Embryonic facial prominence (tissue), 1 donor: Measurements from ENCODE around the gene STYXL1.
"Not testable (repeated sequence)": the region's sequence is repeated elsewhere in the genome, so short reads cannot be mapped to it uniquely, and the experiment has no call there.

Source experiments
- DNase-seq: peaks from one replicate; pipeline ENCODE4 v3.0.0-alpha.2; 2016; ENCODE audit errors: extremely low spot score

STYXL1 gene

GRCh38 chr7:76047811-76048667 lies at the start of gene STYXL1, which contains the start of gene MDH2:
Gene STYXL1, minus strand, starts transcription at chr7:76048000. Its CDS starts 17,477 bp downstream, at chr7:76030523.
Gene MDH2, plus strand, starts transcription at chr7:76048106. Its CDS starts 55 bp downstream, at chr7:76048161.
- peak; percentile 76 for DNase-seq

- DNase-seq: no peak
These were observed 48.1 kb upstream of the STYXL1 start for GRCh38 chr7:76095908-76096307.

- not testable (repeated sequence) for DNase-seq
These were observed 46.5 kb upstream of the STYXL1 start for GRCh38 chr7:76094326-76094725.

- DNase-seq: not testable (repeated sequence)
These were observed 45.7 kb upstream of the STYXL1 start for GRCh38 chr7:76093531-76093930.

- DNase-seq: no peak
These were observed 43.7 kb upstream of the STYXL1 start for GRCh38 chr7:76091506-76091905.

- DNase-seq: no peak
These were observed 42.2 kb upstream of the STYXL1 start for GRCh38 chr7:76089865-76090475.

GRCh38 chr7:76087362-76087791 lies 39.6 kb upstream of the STYXL1 start:
- DNase-seq: not testable (repeated sequence)

- DNase-seq: no peak
These were observed 38.3 kb upstream of the STYXL1 start for GRCh38 chr7:76086070-76086469.

GRCh38 chr7:76084115-76084514 lies 36.3 kb upstream of the STYXL1 start:
- DNase-seq: not testable (repeated sequence)

- DNase-seq: no peak
These were observed 32.4 kb upstream of the STYXL1 start for GRCh38 chr7:76080204-76080603.

- DNase-seq: no peak
These were observed 29.6 kb upstream of the STYXL1 start for GRCh38 chr7:76077435-76077834.

GRCh38 chr7:76076995-76077394 lies 29.2 kb upstream of the STYXL1 start:
- DNase-seq: no peak

- DNase-seq: no peak
These were observed 27.2 kb upstream of the STYXL1 start for GRCh38 chr7:76074972-76075370.

GRCh38 chr7:76074306-76074971 lies 26.6 kb upstream of the STYXL1 start:
- no peak for DNase-seq

GRCh38 chr7:76073335-76073990 lies 25.7 kb upstream of the STYXL1 start:
- DNase-seq: no peak

- DNase-seq: no peak
These were observed 24.7 kb upstream of the STYXL1 start for GRCh38 chr7:76072243-76073148.

GRCh38 chr7:76071316-76072242 lies 23.8 kb upstream of the STYXL1 start:
- no peak for DNase-seq

- DNase-seq: no peak
These were observed 21.4 kb upstream of the STYXL1 start for GRCh38 chr7:76069238-76069638.

GRCh38 chr7:76066716-76067503 lies 19.1 kb upstream of the STYXL1 start:
- DNase-seq: no peak
